Right atrium auricular region (tissue), 2 donors: ENCODE measurements around the gene SCAPER. TPM values are rescaled to one million over a fixed set of nuclear protein-coding genes. Genes with fewer than 3 reads are reported as not detected.

Source experiments
- DNase-seq: peaks from one replicate; pipeline ENCODE4 v3.0.0-alpha.2; 2019; ENCODE audit warnings: low spot score
- H3K27ac ChIP-seq, 2 donors: fragments of 200-600 bp; sonication (generic); 1 replicate in 1 of 2; 2 replicates in 1 of 2; pipeline ENCODE4 v1.5.1; 2016 to 2019
- H3K27me3 ChIP-seq, 2 donors: fragments of 200-600 bp; sonication (generic); one replicate each; pipeline versions ENCODE4 v1.5.1 to v1.6.0; 2017 to 2019
- H3K36me3 ChIP-seq: fragments of 200-600 bp; sonication (generic); one replicate; pipeline ENCODE4 v1.5.1; 2016
- H3K4me1 ChIP-seq, 2 donors: fragments of 200-600 bp; sonication (generic); one replicate each; pipeline versions ENCODE4 v1.5.1 to v1.6.0; 2017 to 2019
- H3K4me3 ChIP-seq, 2 donors: fragments of 200-600 bp; sonication (generic); 1 replicate in 1 of 2; 2 replicates in 1 of 2; pipeline ENCODE4 v1.5.1; 2017 to 2019; ENCODE audit warnings: mild to moderate bottlenecking in 1 of 2, moderate library complexity in 1 of 2
- H3K9me3 ChIP-seq, 2 donors: fragments of 200-600 bp; sonication (generic); one replicate each; pipeline ENCODE4 v1.5.1; 2019
- total RNA-seq, 2 donors: library from RNA; depleted of rRNA; stranded (reverse); fragments of >200 nt; gene quantifications; one replicate each; pipeline ENCODE4 v1.1.0, GENCODE V29; 2016
- TF ChIP-seq, protein P1 (sequence below), 2 donors: fragments of 200-600 bp; sonication (generic); IDR thresholded peaks; one replicate each; pipeline ENCODE4 v1.5.1; 2019; ENCODE audit warnings: antibody characterized with exemption in 2 of 2

Gene SCAPER
- total RNA-seq, 2 donors from 2014 or later: 20.5 to 52.3 TPM

DNA sequence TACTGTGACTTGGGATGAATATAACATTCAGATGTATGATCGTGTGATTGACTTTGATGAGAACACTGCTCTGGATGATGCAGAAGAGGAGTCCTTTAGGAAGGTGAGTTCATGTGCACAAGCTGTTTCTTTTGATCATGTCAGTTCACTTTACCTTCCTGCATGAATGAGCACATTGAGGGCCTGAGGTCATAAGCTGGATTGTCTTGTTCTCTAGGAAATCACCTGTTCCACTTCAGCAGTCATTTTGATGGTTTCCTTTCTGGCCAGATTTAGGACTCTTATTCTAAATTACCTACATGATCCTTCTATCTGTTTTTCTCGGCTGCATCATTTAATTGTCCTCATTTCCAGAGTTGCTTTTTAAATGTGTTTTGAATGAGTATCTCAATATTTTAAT lies 30.5 kb upstream of the SCAPER start:
- H3K4me3 ChIP-seq: no peak overlapping the region
- peaks cover 0 to 13% of the 10 kb centered on the region in 2 donors for H3K4me1 ChIP-seq
- H3K27me3 ChIP-seq: no peaks in the 10 kb centered on the region
- no peak overlapping the region for H3K27ac ChIP-seq
- H3K36me3 ChIP-seq: no peaks in the 10 kb centered on the region
- TF ChIP-seq, protein P1, sequence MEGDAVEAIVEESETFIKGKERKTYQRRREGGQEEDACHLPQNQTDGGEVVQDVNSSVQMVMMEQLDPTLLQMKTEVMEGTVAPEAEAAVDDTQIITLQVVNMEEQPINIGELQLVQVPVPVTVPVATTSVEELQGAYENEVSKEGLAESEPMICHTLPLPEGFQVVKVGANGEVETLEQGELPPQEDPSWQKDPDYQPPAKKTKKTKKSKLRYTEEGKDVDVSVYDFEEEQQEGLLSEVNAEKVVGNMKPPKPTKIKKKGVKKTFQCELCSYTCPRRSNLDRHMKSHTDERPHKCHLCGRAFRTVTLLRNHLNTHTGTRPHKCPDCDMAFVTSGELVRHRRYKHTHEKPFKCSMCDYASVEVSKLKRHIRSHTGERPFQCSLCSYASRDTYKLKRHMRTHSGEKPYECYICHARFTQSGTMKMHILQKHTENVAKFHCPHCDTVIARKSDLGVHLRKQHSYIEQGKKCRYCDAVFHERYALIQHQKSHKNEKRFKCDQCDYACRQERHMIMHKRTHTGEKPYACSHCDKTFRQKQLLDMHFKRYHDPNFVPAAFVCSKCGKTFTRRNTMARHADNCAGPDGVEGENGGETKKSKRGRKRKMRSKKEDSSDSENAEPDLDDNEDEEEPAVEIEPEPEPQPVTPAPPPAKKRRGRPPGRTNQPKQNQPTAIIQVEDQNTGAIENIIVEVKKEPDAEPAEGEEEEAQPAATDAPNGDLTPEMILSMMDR (IDR thresholded peaks at IDR 0.05): no peak
- no peak for DNase-seq
- no peaks in the 10 kb centered on the region for H3K9me3 ChIP-seq

DNA sequence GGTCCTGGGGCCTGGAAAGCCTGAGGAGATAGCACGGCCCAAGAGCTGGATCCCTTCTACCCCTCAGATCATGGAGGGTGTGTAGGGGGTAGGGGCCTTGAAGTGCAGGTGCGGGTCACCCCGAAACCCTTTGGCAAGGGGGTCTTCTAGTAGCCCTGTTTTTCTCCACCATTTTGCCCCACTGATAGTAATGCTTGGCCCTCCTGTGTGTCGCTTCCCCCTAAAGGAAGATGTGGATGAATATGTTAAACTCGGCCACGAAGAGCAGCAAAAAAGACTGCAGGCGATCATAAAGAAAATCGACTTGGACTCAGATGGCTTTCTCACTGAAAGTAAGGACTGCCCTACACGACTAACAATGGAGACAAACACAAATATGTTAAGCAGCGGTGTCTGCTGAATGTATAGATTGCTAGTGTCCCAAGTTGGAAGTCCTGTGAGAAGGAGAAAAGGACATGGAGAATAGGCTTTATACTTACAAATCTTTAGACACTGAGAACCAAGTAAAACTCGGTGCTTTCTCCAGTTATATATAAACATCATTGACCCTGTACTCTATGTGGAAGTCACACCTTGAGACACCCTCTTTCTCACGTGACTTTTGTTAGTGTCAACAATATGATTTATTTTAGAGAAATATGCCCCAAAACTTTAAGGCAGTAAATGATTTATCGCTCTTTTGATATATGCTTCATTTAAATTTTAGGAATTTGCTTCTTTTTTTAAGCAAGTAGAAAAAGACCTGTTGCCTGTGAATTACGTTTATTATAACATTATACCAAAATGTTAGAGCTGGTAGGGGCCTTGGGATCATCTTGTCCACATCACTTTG lies 27.2 kb upstream of the SCAPER start:
- Histone ChIP-seq H3K4me1 (peaks cover 0 to 13% of the 10 kb centered on the region in 2 donors), H3K36me3 (no peaks in the 10 kb centered on the region), H3K27ac (peak overlapping the region; percentile 65 to 72), H3K9me3 (no peaks in the 10 kb centered on the region), H3K27me3 (no peaks in the 10 kb centered on the region), H3K4me3 (peak overlapping the region; percentile 72 to 80)
- no peak for DNase-seq
- TF ChIP-seq, protein P1 (IDR thresholded peaks at IDR 0.05): no peak

DNA sequence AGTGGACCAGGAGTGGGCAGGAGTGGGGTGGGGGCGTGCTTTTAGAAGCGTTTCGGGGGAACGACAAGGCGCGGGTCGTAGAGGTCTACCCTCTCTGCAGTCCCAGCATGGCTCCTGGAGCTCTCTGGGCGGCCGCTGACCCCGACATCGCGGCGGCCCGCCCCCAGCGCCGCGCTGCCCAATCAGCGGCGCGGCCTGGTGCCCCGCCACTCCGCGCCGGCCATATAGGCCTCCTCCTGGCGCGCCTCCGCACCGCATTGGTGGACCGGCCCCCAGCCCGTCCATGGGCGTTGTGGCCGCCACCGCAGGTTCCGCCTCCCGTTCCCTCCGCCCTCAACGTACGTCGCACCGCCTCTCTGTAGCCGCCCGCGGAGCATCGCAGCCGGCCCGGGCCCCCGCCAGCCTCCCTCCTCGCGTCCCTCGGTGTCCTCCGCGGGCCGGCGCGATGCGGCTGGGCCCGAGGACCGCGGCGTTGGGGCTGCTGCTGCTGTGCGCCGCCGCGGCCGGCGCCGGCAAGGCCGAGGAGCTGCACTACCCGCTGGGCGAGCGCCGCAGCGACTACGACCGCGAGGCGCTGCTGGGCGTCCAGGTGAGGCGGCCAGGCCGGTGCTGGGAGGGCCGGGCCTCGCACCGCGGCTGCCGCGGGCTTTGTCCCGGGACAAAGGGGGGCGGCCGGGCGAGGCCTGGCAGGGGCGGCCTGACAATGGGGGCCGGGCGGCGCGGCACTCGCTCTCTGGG lies 26.4 kb upstream of the SCAPER start, which contains the start of gene RCN2:
Gene RCN2, plus strand, starts transcription at position 353 of the 738 bp plus-strand sequence. Its CDS starts 93 bp downstream, at position 446.
- TF ChIP-seq, protein P1 (IDR thresholded peaks at IDR 0.05): no peak
- peak; percentile 93 for DNase-seq
- Histone ChIP-seq H3K36me3 (no peaks in the 10 kb centered on the region), H3K9me3 (no peaks in the 10 kb centered on the region), H3K27ac (peak within 1 kb of the TSS; percentile 65 to 72), H3K4me1 (peaks cover 0 to 13% of the 10 kb centered on the region in 2 donors), H3K27me3 (no peaks in the 10 kb centered on the region), H3K4me3 (peak within 1 kb of the TSS; percentile 72 to 80)

DNA sequence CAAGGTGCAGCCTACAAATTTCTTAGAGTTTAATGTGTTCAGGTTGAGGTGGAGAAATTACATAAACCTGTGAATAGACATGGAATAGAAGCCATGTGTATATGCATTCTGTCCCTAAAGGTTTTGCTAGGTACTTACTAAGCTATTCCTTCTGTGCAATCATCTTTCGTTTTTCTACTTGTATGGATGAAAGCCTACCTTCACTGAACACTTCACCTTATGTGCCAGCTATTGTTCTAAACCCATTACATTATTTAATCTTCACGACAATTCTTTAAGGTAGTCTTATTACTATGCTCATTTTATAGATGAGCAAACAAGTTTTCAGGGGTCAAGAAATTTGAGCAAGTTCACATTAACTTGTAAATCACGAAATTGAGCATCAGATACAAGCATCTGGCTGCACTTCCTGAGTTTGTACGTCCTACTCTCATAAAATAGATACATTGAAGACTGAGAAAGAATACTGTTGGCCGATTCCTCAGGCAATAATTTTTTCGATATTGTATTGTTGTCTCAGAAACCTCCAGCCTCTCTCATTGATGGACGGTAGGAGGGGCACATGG lies 25.8 kb upstream of the SCAPER start:
- TF ChIP-seq, protein P1 (IDR thresholded peaks at IDR 0.05): no peak
- no peak for DNase-seq
- Histone ChIP-seq H3K4me1 (peaks cover 0 to 13% of the 10 kb centered on the region in 2 donors), H3K27ac (peak overlapping the region; percentile 65 to 72), H3K27me3 (no peaks in the 10 kb centered on the region), H3K4me3 (peak overlapping the region; percentile 72 to 80), H3K9me3 (no peaks in the 10 kb centered on the region), H3K36me3 (no peaks in the 10 kb centered on the region)

DNA sequence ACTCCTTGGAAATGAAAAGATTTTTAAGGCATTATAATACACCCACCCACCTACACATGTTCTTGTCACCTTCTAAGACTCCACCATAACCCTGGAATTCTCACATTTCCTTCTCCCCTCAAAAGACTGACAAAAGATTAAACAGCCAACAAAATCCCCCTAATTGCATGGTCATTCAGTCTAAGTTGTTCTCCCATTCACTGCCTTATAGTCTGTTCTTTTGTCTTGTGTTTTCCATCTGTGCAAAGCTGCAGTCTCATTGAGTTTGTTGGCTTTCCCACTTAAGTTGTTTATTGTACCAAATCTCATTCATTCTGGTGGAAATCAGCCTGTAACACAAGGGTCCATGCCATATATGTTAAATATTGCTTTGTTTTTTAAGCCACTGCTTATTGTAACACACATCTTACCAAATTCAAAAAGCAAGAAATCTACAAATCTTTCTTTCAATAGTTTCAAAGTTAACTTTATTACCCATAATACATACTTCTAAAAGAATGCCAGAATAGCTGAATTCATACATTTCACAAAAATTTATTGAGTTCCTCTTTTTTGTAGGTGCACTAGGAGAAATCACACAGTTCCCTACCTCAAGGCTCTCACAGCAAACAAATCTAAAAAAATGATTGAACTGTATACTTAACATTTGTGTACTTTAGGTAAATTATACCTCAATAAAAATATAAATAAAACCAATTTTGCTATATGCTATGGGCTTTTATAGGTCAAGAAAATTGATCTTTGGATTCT lies 24.0 kb upstream of the SCAPER start:
- Histone ChIP-seq H3K36me3 (no peaks in the 10 kb centered on the region), H3K4me3 (no peak overlapping the region), H3K9me3 (no peaks in the 10 kb centered on the region), H3K27ac (no peak overlapping the region), H3K4me1 (peaks cover 0 to 13% of the 10 kb centered on the region in 2 donors), H3K27me3 (no peaks in the 10 kb centered on the region)
- TF ChIP-seq, protein P1 (IDR thresholded peaks at IDR 0.05): no peak
- no peak for DNase-seq
